GM18505 (cell line): ENCODE data around the gene ATP10D.

Source experiments
- ATAC-seq: cut with Tn5 transposase; IDR thresholded peaks from one replicate; pipeline ENCODE4 v1.9.1; 2021; ENCODE audit not compliant: unreplicated experiment
- POLR2A ChIP-seq: IDR thresholded peaks from 4 replicates; pipeline ENCODE4 v1.6.1; 2011; ENCODE audit warnings: borderline replicate concordance; ENCODE audit not compliant: insufficient read depth, insufficient read length; ENCODE audit errors: extremely low read depth

ATP10D gene

DNA sequence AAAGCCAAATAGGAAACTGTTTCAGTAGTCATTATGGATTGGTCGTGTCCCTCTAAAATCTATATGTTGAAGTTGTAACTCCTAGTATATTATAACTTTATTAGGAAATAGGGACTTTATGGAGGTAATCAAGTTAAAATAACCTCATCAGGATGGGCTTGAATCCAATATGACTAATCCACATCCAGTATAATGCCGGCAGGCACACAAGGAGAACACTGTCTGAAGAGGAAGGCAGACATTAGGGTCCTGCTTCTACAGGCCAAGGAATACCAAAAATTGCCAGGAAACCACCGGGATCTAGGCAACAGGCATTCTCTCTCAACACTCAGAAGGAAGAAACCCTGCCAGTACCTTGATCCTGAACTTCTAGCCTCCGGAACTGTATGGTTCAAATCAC, 130.3 kb downstream of the ATP10D start:
- ATAC-seq = no peak
- TF ChIP-seq POLR2A = no peak

DNA sequence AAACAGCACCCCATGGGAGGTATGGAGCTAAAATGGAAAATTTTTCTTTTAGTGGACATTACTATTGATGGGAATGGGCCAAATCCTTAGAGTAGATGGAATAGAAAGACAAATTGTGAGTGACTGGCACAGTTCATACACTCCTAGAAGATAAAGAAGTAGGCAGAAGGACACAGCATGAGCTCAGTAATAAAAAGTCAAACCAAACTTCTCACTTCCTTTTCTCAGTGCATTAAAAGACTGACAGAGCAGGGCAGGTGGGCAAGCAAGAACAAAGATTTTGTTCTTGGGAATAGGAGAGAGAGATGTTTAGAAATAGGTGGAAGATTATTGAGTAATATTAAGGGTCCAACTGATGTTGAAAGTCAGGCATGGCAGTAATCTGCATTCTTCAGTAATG, 132.5 kb downstream of the ATP10D start:
- TF ChIP-seq POLR2A = no peak
- ATAC-seq = peak; percentile 78

DNA sequence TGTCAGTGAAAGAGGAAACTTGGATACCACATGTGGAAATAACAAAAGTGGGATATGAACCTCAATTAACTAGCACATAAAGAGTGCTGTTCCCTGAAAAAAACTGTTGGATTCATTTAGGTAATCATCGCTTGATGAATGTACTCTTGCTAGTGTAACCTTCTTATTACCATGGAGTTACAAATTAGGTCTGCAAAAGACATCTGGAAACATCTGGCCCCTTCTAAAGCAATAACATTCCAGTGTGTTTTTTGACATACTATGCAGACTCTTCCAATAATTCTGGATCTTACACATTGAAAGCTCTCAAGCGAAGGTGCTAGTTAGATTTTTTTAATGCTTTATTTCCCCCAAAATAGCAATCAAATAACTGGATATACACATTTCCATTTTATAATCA, 134.6 kb downstream of the ATP10D start:
- TF ChIP-seq POLR2A = no peak
- ATAC-seq = no peak

GRCh38 chr4:47621181-47621580, 136.1 kb downstream of the ATP10D start:
- TF ChIP-seq POLR2A = no peak
- ATAC-seq = no peak

- no peak for TF ChIP-seq POLR2A
- ATAC-seq = no peak
Measured at GRCh38 chr4:47624031-47624441, 139.0 kb downstream of the ATP10D start.

DNA sequence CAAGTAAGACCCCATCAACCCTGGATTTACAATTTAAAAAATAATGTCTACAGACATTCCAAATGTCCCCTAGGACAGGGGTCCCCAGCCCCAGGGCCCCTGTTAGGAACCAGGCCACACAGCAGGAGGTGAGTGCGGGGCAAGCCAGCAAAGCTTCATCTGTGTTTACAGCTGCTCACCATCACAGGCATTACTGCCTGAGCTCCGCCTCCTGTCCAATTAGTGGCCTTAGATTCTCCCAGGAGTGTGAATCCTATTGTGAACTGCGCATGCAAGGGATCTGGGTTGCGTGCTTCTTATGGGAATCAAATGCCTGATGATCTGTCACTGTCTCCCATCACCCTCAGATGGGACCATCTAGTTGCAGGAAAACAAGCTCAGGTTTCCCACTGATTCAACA, 146.1 kb downstream of the ATP10D start:
- TF ChIP-seq POLR2A = no peak
- ATAC-seq = no peak

DNA sequence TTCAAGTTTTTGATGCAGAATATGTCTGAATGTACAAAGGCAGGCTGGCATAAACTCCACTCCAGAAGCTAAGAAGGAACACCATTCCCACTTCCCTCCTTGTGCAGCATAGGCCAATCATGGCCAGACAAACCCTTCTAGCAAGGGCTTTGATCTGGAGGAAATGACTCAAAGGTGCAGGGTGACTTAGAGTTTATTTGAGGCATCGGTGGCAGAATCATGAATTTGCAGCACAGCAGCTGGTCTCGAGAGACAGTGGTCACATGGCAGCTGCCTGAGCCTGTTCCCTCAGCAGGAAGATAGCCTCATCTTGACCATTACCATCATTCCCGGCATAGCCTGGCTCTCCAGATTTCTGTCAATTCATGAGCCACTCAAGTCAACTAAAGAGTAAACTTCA, 154.5 kb downstream of the ATP10D start:
- no peak for TF ChIP-seq POLR2A
- ATAC-seq = no peak

DNA sequence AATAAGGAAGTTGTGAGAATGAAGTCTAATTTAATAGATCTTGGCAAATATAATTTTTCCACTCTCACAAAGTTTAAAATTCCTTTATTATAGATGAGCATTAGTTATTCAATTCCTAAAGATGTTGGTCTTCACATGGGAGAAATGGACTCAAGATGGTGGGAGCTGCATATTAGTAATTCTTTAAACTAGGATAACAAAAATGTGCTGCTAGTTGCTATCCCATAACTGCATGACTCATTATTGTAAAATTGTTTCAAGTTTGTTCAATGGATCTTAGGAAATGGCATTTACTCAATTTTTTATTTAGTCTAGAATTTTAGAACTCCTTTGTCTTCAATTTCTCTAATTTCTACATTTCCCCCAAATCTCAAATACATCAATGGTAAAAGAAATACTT, 155.8 kb downstream of the ATP10D start:
- TF ChIP-seq POLR2A = no peak
- ATAC-seq = no peak

- no peak for ATAC-seq
- TF ChIP-seq POLR2A = no peak
Measured at GRCh38 chr4:47641755-47642154, 156.7 kb downstream of the ATP10D start.

- no peak for TF ChIP-seq POLR2A
- ATAC-seq = no peak
Measured at GRCh38 chr4:47642191-47642830, 157.2 kb downstream of the ATP10D start.
